H1 (cell line): Measurements from ENCODE around the gene TAS1R1. TPM values are rescaled to one million over a fixed set of nuclear protein-coding genes. Genes with fewer than 3 reads are reported as not detected.

Experiments
- HDAC2 ChIP-seq, 2 experiments: fragments of 300-600 bp in 1 of 2; sonication (generic) in 1 of 2; IDR thresholded peaks; 2 replicates each; pipeline ENCODE4 v1.6.1; 2011 to 2012; ENCODE audit warnings: low read depth in 2 of 2, low read length in 2 of 2, mild to moderate bottlenecking in 2 of 2, moderate library complexity in 2 of 2, borderline replicate concordance in 1 of 2, inconsistent platforms in 1 of 2
- JUN ChIP-seq: IDR thresholded peaks from 2 replicates; pipeline ENCODE4 v1.6.1; 2011; ENCODE audit warnings: low read depth, mild to moderate bottlenecking, improper control_type of control experiment, low read length
- NRF1 ChIP-seq: IDR thresholded peaks from 2 replicates; pipeline ENCODE4 v1.6.1; 2011; ENCODE audit warnings: mild to moderate bottlenecking, low read depth, low read length, improper control_type of control experiment
- POLR2A ChIP-seq, 2 experiments: IDR thresholded peaks; 1 replicate in 1 of 2; 2 replicates in 1 of 2; pipeline ENCODE4 v1.6.1; 2011; ENCODE audit warnings: low read depth in 2 of 2, low read length in 2 of 2, mild to moderate bottlenecking in 2 of 2; ENCODE audit errors: control extremely low read depth in 1 of 2
- SP2 ChIP-seq: IDR thresholded peaks from 2 replicates; pipeline ENCODE4 v1.6.1; 2012; ENCODE audit warnings: mild to moderate bottlenecking, low read length, inconsistent platforms
- SRF ChIP-seq: IDR thresholded peaks from 2 replicates; pipeline ENCODE4 v1.6.1; 2011; ENCODE audit warnings: mild to moderate bottlenecking, low read depth, low read length, moderate library complexity
- polyA plus RNA-seq, 7 experiments: library from polyadenylated mRNA; depleted of rRNA in 3 of 7; stranded (reverse) in 5 of 7; unstranded in 2 of 7; fragments of >200 nt in 5 of 7; fragments of 200-250 nt in 2 of 7; gene quantifications; 1 replicate in 5 of 7; 2 replicates in 1 of 7; 4 replicates in 1 of 7; pipeline versions ENCODE4 v1.2.1 to v1.2.3, GENCODE V29; 2011 to 2013; ENCODE audit warnings: missing spikeins in 2 of 7, mixed read lengths in 2 of 7
- total RNA-seq: library from RNA; stranded (reverse); fragmentation: NEBNext Ultra II Directional; extraction: Animal tissue kit (Norgen Biotek cat#: 25700); gene quantifications from 2 replicates; pipeline ENCODE4 v1.2.1, GENCODE V29; 2021

TAS1R1 gene
- total and polyA plus RNA-seq, 2 of the 8 experiments (the other 6 are each of a cell fraction or from before 2014, with no cell fraction given): 0.26 TPM; not detected in 1

DNA sequence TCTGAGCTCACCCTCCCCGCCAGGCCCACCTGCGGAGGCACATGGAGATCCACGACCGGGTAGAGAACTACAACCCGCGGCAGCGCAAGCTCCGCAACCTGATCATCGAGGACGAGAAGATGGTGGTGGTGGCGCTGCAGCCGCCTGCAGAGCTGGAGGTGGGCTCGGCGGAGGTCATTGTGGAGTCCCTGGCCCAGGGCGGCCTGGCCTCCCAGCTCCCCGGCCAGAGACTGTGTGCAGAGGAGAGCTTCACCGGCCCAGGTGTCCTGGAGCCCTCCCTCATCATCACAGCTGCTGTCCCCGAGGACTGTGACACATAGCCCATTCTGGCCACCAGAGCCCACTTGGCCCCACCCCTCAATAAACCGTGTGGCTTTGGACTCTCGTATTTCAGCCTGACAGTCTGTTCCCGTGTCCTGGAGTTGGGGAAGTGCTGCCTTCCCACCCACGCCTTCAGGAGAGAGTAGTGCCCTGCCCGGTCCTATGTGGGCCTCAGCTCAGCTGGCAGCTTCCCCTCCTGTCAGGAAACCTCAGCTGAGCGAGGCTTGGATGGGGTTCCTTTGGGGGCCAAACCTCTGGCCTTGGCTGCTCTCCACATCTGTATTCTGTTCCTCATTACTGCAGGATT is 33.9 kb downstream of the TAS1R1 start (continued):
- TF ChIP-seq SP2 (no peak), SRF (no peak), POLR2A (IDR thresholded peaks at IDR 0.05; ENCODE audit: control extremely low read depth in 1 of 2, low read depth in 2 of 2, low read length in 2 of 2) (no peak), HDAC2 (IDR thresholded peaks at IDR 0.05; ENCODE audit: borderline replicate concordance in 1 of 2, low read depth in 2 of 2, low read length in 2 of 2) (no peak), NRF1 (no peak), JUN (no peak)
